ENCODE measurements around the gene ALS2CL. TPM values are rescaled to one million over a fixed set of nuclear protein-coding genes. Genes with fewer than 3 reads are reported as not detected.

The ALS2CL gene
- total RNA-seq, 6 experiments from 2014 or later = 1.7 to 3.9 (median 2.4) TPM

DNA sequence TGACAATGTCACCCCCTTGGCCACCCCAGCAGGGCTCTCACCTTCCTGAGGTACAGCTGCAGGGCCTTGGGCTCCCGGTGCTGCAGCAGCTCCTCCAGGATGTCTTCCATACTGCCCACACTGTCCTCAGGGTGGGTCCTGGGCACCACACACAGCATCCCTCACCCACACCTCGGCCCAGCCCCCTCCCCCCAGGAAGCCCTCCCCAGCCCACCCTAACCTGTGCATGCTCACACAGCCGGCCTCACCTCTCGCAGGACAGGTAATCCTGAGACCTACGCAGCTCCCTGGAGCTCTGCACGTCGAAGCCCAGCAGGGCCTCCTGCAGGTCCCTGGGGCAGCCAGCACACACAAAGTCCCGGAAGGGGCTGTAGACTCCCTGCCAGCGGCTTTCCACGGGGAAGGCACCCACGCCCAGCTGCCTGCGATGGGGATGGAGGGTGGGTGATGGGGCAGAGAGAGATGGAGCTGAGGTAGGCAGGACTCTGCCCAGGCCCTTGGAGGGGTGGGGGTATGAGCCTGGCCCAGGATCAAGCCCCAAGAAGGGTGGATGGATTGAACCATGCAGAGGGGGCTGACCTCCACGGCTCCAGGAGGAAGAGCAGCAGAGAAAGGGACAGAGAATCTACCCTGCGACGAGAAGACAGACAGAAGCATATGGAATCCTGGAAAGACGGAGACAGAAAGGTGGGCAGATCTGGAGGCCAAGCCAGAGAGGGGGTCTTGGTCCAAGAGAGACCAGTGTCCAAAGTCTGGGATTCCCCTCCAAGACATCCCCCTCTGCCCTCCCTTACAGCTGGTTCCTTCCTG is 16.7 kb downstream of the ALS2CL start:
- H3K27ac Mint-ChIP-seq = no peak overlapping the region
- peaks cover 28% of the 10 kb centered on the region for H3K27me3 Mint-ChIP-seq (ENCODE audit: insufficient read depth)
- H3K4me3 Mint-ChIP-seq = no peak overlapping the region
- H3K36me3 Mint-ChIP-seq (ENCODE audit: low read depth) = no peaks in the 10 kb centered on the region
- H3K9me3 Mint-ChIP-seq = no peaks in the 10 kb centered on the region
- H3K4me1 Mint-ChIP-seq (ENCODE audit: low read depth) = no peaks in the 10 kb centered on the region
- no peak for DNase-seq
- TF ChIP-seq, protein P1, sequence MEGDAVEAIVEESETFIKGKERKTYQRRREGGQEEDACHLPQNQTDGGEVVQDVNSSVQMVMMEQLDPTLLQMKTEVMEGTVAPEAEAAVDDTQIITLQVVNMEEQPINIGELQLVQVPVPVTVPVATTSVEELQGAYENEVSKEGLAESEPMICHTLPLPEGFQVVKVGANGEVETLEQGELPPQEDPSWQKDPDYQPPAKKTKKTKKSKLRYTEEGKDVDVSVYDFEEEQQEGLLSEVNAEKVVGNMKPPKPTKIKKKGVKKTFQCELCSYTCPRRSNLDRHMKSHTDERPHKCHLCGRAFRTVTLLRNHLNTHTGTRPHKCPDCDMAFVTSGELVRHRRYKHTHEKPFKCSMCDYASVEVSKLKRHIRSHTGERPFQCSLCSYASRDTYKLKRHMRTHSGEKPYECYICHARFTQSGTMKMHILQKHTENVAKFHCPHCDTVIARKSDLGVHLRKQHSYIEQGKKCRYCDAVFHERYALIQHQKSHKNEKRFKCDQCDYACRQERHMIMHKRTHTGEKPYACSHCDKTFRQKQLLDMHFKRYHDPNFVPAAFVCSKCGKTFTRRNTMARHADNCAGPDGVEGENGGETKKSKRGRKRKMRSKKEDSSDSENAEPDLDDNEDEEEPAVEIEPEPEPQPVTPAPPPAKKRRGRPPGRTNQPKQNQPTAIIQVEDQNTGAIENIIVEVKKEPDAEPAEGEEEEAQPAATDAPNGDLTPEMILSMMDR (IDR thresholded peaks at IDR 0.05) = no peak

DNA sequence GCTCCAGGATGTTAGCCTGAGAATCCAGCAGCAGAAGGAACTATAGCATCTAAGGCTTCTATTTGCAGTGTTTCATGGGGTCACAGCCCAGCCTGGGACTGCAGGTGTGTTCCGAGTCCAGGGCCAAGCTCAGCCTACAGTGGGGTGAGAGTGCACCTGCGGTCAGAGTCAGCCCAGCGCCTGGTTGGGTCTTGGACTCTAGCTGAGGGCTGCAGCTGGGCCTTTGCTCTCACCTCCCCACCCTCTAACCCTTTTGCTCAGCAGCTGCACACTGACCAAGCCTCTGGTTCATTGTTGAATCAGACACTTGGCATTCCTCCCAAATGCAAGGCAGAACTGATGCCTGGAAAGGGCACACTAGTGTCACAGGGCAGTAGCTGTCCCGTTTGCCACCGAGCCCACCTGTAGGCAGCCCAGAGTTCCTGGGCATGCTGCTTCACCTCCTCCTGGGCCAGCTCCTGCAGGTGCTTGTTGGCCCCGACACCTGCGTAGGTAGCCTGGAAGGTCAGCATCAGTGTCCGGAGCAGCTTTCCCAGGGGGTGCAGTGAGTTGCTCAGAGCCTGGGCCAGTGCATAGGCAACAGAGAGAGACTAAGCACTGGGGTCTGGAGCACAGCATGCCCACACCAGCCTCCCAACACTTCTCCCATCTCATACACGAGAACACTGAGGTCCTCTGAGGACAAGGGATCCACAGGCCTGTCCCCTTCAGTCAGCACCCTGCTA is 17.5 kb downstream of the ALS2CL start:
- DNase-seq = peak; percentile 24
- H3K4me3 Mint-ChIP-seq = no peak overlapping the region
- H3K4me1 Mint-ChIP-seq (ENCODE audit: low read depth) = no peaks in the 10 kb centered on the region
- H3K36me3 Mint-ChIP-seq (ENCODE audit: low read depth) = no peaks in the 10 kb centered on the region
- H3K27me3 Mint-ChIP-seq (ENCODE audit: insufficient read depth) = peaks cover 28% of the 10 kb centered on the region
- no peak overlapping the region for H3K27ac Mint-ChIP-seq
- no peaks in the 10 kb centered on the region for H3K9me3 Mint-ChIP-seq
- TF ChIP-seq, protein P1 (IDR thresholded peaks at IDR 0.05) = no peak

DNA sequence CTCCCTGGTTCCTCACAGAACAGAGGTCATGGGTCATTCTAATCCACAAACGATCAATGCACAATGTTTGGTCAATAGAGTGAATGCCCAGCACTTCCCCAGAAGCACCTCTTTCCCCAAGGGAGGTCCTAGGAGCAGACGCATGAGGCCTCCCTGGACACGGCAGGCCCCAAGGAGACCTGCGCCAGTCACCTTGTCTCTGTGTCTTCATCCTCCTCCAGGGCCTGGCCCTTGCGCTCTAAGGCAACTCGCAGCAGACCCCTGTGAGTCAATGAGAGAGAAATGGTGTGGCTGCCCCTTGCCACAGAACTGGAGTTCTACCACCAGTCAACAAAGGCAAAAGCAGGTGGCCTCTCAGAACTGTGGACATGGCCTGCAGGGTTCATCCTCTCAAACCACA is 18.1 kb downstream of the ALS2CL start:
- H3K4me1 Mint-ChIP-seq (ENCODE audit: low read depth) = no peaks in the 10 kb centered on the region
- TF ChIP-seq, protein P1 (IDR thresholded peaks at IDR 0.05) = no peak
- H3K4me3 Mint-ChIP-seq = no peak overlapping the region
- DNase-seq = no peak
- no peaks in the 10 kb centered on the region for H3K9me3 Mint-ChIP-seq
- no peaks in the 10 kb centered on the region for H3K36me3 Mint-ChIP-seq (ENCODE audit: low read depth)
- H3K27ac Mint-ChIP-seq = no peak overlapping the region
- peaks cover 28% of the 10 kb centered on the region for H3K27me3 Mint-ChIP-seq (ENCODE audit: insufficient read depth)

DNA sequence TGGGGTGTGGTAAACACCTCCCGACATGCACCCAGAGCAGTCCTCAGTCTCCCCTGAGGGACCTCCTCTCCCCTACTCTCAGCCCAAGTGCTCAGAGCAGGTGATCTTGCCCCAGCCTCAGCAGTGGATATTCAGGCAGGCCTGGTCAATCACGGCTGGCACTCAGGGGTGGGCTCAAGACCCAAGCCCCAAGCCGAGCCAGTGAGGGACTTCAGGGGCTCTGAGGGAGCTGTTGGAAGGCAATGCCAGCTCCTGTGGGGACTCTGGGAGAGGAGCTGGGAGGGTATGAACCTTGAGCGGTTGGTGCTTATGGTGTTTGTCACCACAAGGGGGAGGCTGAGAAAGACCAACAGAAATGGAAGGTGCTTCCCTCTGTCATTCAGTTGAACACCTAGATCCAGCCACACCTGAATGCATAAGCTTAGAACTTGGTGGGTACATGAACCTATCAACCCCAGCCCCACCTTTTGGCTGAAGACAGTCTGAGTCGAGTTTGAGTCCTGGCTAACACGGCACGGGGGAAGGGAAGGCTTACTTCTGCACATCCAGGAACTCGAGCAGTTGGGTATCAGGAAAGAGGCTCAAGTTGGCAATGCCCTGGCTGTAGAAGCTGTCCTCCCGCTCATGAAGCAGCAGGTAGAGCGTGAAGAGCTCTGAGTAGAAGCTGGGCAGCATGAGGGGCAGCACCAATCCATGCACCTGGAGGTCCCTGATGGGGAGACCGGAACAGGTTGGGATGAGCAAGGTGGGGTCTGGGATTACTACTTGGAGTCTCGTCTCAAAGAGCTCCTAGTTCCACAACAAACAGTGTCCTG is 19.2 kb downstream of the ALS2CL start:
- Mint-ChIP-seq H3K27me3 (ENCODE audit: insufficient read depth) (peaks cover 21% of the 10 kb centered on the region), H3K27ac (no peak overlapping the region), H3K9me3 (no peaks in the 10 kb centered on the region), H3K4me1 (ENCODE audit: low read depth) (no peaks in the 10 kb centered on the region), H3K36me3 (ENCODE audit: low read depth) (no peaks in the 10 kb centered on the region), H3K4me3 (no peak overlapping the region)
- TF ChIP-seq, protein P1 (IDR thresholded peaks at IDR 0.05) = peak; percentile 66
- no peak for DNase-seq

DNA sequence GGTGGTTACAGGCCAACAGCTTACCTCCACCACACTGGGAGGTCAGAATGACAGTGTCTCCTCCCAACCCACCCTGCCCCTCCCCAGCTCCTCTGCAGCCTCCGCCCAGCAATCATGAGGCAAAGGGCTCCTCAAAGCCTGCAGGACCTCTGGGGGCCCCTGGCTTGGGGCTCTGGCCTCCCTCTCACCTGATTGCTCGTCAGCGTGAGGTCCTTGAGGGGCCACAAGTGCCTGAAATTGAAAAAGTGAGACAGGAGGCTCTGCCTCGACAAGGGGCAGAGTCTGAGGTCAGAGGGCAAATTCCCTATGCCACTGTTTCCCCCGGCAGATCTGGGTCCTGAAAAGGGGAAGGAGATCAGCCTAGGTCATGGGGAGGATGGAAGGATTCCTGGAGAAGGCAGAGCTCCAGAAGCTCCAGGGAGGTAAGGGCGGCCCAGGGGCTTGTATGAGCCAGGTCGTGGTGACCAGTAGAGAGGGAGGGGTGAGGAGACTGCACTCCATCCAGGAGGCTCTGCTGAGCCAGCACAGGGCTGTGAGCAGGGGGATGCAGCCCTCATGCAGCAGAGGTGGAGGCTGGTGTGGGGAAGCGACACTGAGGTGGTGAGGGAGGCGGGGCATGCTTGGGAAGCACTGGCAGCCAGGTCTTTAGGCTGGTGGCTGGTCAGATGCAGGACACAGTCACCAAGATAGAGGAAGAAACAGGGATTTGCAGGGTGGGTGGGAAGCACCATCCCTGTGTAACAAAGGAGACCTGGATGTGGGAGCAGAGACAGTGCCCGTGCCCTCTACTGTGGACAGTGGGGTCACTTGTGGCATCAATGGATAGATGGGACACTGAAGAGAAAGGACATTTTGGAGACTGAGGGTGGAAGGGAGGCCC is 20.1 kb downstream of the ALS2CL start:
- Mint-ChIP-seq H3K27me3 (ENCODE audit: insufficient read depth) (peaks cover 21% of the 10 kb centered on the region), H3K4me3 (no peak overlapping the region), H3K27ac (no peak overlapping the region), H3K9me3 (no peaks in the 10 kb centered on the region), H3K36me3 (ENCODE audit: low read depth) (no peaks in the 10 kb centered on the region), H3K4me1 (ENCODE audit: low read depth) (no peaks in the 10 kb centered on the region)
- no peak for DNase-seq
- TF ChIP-seq, protein P1 (IDR thresholded peaks at IDR 0.05) = no peak

Measured in HFFc6 (cell line).